Glutamatergic neuron (in vitro differentiated cells): ENCODE data around the gene CUL4B. TPM values are rescaled to one million over a fixed set of nuclear protein-coding genes. Genes with fewer than 3 reads are reported as not detected.
A peak's percentile ranks its signal among the peaks of the same experiment; 100 is the strongest.

Experiments used
- DNase-seq: peaks from one replicate; pipeline ENCODE4 v3.0.0; 2022
- H3K27ac Mint-ChIP-seq: one replicate; pipeline ENCODE4 v1.8.0; 2020; ENCODE audit warnings: mild to moderate bottlenecking, mixed read lengths, inconsistent platforms; ENCODE audit not compliant: unreplicated experiment
- H3K27me3 Mint-ChIP-seq: one replicate; pipeline ENCODE4 v1.8.0; 2020; ENCODE audit warnings: mild to moderate bottlenecking, moderate library complexity, mixed read lengths, inconsistent platforms; ENCODE audit not compliant: unreplicated experiment
- H3K36me3 Mint-ChIP-seq: one replicate; pipeline ENCODE4 v1.8.0; 2020; ENCODE audit warnings: mild to moderate bottlenecking, mixed read lengths, inconsistent platforms; ENCODE audit not compliant: unreplicated experiment
- H3K4me1 Mint-ChIP-seq: one replicate; pipeline ENCODE4 v1.8.0; 2020; ENCODE audit warnings: mild to moderate bottlenecking, low read depth, mixed read lengths, inconsistent platforms; ENCODE audit not compliant: unreplicated experiment
- H3K4me3 Mint-ChIP-seq: one replicate; pipeline ENCODE4 v1.8.0; 2020; ENCODE audit warnings: mild to moderate bottlenecking, mixed read lengths, inconsistent platforms; ENCODE audit not compliant: unreplicated experiment
- H3K9me3 Mint-ChIP-seq: one replicate; pipeline ENCODE4 v1.8.0; 2020; ENCODE audit warnings: mild to moderate bottlenecking, moderate library complexity, mixed read lengths, inconsistent platforms; ENCODE audit not compliant: unreplicated experiment
- total RNA-seq: library from RNA; stranded (reverse); fragmentation: NEBNext Ultra II Directional; extraction: Animal tissue kit (Norgen Biotek cat#: 25700); gene quantifications from one replicate; pipeline ENCODE4 v1.2.1, GENCODE V29; 2021; ENCODE audit not compliant: unreplicated experiment
- TF ChIP-seq, protein P1 (sequence below): fragments of 200-600 bp; sonication (generic); IDR thresholded peaks from one replicate; pipeline ENCODE4 v1.5.0; 2021; ENCODE audit not compliant: partially characterized antibody, unreplicated experiment

The CUL4B gene
- total RNA-seq, 1 donor from 2014 or later: 33.0 TPM

DNA sequence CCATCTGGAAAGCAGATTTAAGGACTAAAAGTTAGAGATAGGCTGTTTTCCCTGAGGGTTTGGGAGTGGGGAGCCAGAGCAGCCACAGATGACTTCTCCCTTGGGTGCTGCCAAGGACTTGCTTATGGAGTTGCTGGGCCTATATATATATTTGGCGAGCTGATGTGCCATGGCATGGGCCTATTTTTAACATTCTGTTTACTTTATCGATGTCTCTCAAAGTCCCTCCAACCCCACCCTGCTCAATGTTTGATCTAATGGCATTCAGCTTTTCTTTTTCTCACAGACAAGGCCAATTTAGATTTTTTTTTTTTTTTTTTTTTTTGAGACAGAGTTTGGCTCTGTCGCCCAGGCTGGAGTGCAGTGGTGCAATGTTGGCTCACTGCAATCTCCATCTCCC is 6.1 kb upstream of the CUL4B start:
- Mint-ChIP-seq H3K9me3 (no peaks in the 10 kb centered on the region), H3K27ac (no peak overlapping the region)

DNA sequence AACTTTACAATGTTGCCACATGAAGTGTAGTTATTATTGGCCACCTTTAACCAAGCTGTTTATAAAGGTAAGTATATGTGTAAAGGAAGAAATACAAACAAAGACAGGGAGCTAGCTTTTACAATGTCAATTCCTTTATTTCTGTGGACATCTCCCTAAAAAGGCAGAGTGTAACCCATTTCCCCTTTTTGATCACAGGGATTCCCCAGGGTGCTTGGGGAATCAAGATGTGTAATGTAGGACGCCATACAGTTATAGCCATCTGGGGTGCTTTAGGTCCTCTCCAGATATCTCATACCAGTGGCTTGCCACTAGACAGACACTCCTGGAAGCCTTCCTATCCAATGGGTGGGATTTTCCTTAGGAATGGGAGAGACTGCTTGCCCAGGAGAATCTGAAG is 4.2 kb upstream of the CUL4B start:
- no peaks in the 10 kb centered on the region for H3K36me3 Mint-ChIP-seq
- H3K27ac Mint-ChIP-seq: no peak overlapping the region
- no peaks in the 10 kb centered on the region for H3K4me1 Mint-ChIP-seq
- H3K4me3 Mint-ChIP-seq: no peak overlapping the region
- no peak for DNase-seq
- TF ChIP-seq, protein P1, sequence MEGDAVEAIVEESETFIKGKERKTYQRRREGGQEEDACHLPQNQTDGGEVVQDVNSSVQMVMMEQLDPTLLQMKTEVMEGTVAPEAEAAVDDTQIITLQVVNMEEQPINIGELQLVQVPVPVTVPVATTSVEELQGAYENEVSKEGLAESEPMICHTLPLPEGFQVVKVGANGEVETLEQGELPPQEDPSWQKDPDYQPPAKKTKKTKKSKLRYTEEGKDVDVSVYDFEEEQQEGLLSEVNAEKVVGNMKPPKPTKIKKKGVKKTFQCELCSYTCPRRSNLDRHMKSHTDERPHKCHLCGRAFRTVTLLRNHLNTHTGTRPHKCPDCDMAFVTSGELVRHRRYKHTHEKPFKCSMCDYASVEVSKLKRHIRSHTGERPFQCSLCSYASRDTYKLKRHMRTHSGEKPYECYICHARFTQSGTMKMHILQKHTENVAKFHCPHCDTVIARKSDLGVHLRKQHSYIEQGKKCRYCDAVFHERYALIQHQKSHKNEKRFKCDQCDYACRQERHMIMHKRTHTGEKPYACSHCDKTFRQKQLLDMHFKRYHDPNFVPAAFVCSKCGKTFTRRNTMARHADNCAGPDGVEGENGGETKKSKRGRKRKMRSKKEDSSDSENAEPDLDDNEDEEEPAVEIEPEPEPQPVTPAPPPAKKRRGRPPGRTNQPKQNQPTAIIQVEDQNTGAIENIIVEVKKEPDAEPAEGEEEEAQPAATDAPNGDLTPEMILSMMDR: no peak
- H3K9me3 Mint-ChIP-seq: no peaks in the 10 kb centered on the region
- H3K27me3 Mint-ChIP-seq: peaks cover 3% of the 10 kb centered on the region

More for the DNA sequence above, 6.1 kb upstream of the CUL4B start:
- no peaks in the 10 kb centered on the region for H3K36me3 Mint-ChIP-seq
- peaks cover 4% of the 10 kb centered on the region for H3K27me3 Mint-ChIP-seq
- H3K4me1 Mint-ChIP-seq: no peaks in the 10 kb centered on the region
- DNase-seq: no peak
- TF ChIP-seq, protein P1: no peak
- H3K4me3 Mint-ChIP-seq: no peak overlapping the region

DNA sequence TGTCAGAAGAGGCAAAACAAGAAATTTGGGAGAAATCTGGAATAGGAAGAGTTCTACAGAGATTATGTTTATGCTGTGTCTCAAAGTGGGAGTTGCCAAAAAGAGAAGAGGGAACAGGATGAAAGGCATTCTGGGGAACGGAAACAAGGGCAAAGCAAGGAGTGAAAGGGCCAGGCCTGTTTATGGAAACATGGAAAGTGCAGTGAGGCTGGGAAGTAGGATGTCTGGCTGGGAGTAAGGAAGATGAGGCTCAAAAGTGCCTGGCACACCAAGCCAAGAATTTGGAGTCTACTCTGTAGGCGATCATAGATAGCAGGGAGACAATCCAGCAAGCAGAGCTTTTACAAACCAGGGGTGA is 1.8 kb upstream of the CUL4B start:
- Mint-ChIP-seq H3K9me3 (no peaks in the 10 kb centered on the region), H3K4me3 (peak overlapping the region; percentile 31), H3K36me3 (no peaks in the 10 kb centered on the region), H3K4me1 (peaks cover 3% of the 10 kb centered on the region), H3K27me3 (no peaks in the 10 kb centered on the region), H3K27ac (no peak overlapping the region)
- DNase-seq: no peak
- TF ChIP-seq, protein P1: no peak

DNA sequence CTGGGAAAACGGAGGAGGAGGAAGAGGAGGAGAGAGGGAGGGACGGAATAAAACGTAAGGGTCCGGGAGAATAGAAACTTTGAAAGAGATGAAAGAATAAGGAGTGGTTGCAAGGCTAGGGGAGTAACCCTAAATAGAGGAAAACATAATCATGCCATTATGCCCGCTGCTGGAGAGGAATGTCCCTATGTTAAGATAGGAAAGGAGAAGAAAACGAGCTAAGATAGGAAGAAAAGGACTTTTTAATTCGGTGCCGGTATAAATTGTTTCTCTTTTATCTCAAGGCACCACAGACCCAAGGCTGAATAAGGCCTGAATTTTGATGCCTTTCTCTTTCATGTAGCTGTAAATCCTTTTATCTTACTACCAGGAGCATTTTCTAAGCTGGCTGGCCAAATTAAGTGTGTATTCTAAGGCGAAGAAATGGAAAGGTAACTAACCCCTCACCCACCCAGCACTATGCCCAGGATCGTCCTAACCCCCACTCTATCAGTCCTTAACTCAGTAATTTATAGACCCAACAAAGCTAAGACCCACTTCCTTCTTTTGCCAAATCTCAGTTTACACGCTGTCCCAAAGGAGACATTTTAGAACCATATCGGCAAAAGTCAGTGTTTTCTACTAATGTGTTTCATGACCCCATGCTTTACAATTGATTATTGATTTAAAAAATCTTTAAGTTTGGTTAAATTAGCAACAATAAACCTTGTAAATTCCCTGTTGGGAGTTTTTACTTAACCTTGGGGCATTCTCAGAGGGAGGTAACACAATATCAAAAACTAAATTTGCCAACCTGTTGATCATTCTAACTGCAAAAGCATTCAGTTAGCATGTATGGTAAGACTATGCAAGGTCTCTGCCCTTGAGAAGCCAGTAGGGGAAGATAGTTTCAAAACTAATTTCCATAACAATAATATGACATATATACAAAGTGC is 1.1 kb upstream of the CUL4B start:
- TF ChIP-seq, protein P1: no peak

DNA sequence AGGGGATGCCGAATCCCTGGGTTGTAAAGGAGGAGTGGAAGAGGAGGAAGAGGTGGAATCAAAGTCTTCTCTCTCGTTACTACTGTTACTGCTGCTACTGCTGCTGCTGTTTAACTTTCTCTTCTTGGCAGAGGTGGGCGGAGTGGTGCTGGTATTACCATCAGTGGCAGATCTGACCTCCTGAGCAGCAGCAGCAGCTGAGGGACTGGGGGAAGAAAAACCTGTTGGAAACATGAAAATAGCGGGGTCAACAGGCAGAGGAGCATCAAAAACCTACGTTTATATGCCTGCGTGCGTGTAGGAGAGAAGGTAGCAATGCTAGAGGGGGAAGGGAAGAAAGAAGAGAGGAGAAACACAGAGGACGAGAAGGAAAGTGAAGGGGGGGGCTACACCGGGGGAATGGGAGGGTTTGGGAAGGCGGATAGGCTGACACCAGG is 339 bp downstream of the CUL4B start:
- DNase-seq: peak; percentile 12
- H3K9me3 Mint-ChIP-seq: no peaks in the 10 kb centered on the region
- peak overlapping the region; percentile 94 for H3K4me3 Mint-ChIP-seq
- H3K4me1 Mint-ChIP-seq: peaks cover 3% of the 10 kb centered on the region
- no peaks in the 10 kb centered on the region for H3K36me3 Mint-ChIP-seq
- peak overlapping the region; percentile 96 for H3K27ac Mint-ChIP-seq
- no peaks in the 10 kb centered on the region for H3K27me3 Mint-ChIP-seq
- TF ChIP-seq, protein P1: no peak

More for the DNA sequence above, 1.1 kb upstream of the CUL4B start:
- Mint-ChIP-seq H3K27me3 (no peaks in the 10 kb centered on the region), H3K36me3 (no peaks in the 10 kb centered on the region), H3K27ac (peak overlapping the region; percentile 77), H3K4me1 (peaks cover 3% of the 10 kb centered on the region), H3K9me3 (no peaks in the 10 kb centered on the region), H3K4me3 (peak overlapping the region; percentile 94)
- no peak for DNase-seq
